IPS-15b (cell line): ENCODE results near the gene KRT72.
"Not testable (repeated sequence)": the region's sequence is repeated elsewhere in the genome, so short reads cannot be mapped to it uniquely, and the experiment has no call there.

ENCODE experiments used
- H3K27me3 ChIP-seq: one replicate; pipeline ENCODE4 v1.6.1; 2013; ENCODE audit warnings: low read length; ENCODE audit not compliant: control insufficient read depth, insufficient read depth
- H3K36me3 ChIP-seq: one replicate; pipeline ENCODE4 v1.6.1; 2013; ENCODE audit warnings: low read length; ENCODE audit not compliant: control insufficient read depth, insufficient read depth
- H3K4me1 ChIP-seq: one replicate; pipeline ENCODE4 v1.6.1; 2013; ENCODE audit warnings: mild to moderate bottlenecking, low read length; ENCODE audit not compliant: control insufficient read depth, insufficient read depth
- H3K4me3 ChIP-seq: one replicate; pipeline ENCODE4 v1.5.1; 2013; ENCODE audit warnings: low read depth, low read length
- H3K9ac ChIP-seq: one replicate; pipeline ENCODE4 v1.6.1; 2013; ENCODE audit warnings: low read depth, mild to moderate bottlenecking, low read length
- H3K9me3 ChIP-seq: one replicate; pipeline ENCODE4 v1.6.1; 2013; ENCODE audit warnings: mild to moderate bottlenecking, low read length; ENCODE audit not compliant: control insufficient read depth, insufficient read depth

KRT72 gene

GRCh38 chr12:52602552-52602951 is 1.3 kb upstream of the KRT72 start:
- Histone ChIP-seq H3K9ac (no peak overlapping the region), H3K4me1 (no peaks in the 10 kb centered on the region), H3K36me3 (no peaks in the 10 kb centered on the region), H3K4me3 (no peak overlapping the region), H3K27me3 (peaks cover 4% of the 10 kb centered on the region), H3K9me3 (no peaks in the 10 kb centered on the region)

- H3K4me1 ChIP-seq, result no peaks in the 10 kb centered on the region
- H3K9ac ChIP-seq, result no peak overlapping the region
- no peaks in the 10 kb centered on the region for H3K9me3 ChIP-seq
- no peak overlapping the region for H3K4me3 ChIP-seq
- H3K27me3 ChIP-seq, result peaks cover 4% of the 10 kb centered on the region
- no peaks in the 10 kb centered on the region for H3K36me3 ChIP-seq
These were observed 408 bp upstream of the KRT72 start for GRCh38 chr12:52601671-52602070.

DNA sequence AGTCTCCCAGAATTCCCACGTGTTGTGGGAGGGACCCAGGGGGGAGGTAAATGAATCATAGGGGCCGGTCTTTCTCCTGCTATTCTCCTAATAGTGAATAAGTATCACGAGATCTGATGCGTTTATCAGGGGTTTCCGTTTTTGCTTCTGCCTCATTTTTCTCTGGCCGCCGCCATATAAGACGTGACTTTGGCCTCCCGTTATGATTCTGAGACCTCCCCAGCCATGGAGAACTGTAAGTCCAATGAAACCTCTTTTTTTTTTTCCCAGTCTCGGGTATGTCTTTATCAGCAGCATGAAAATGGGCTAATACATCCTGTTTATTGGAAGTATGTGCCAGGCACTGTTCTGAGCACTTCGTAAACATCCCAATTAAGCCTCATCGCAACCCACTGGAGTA is 788 bp downstream of the KRT72 start:
- H3K4me3 ChIP-seq, result no peak overlapping the region
- peaks cover 4% of the 10 kb centered on the region for H3K27me3 ChIP-seq
- no peaks in the 10 kb centered on the region for H3K36me3 ChIP-seq
- no peaks in the 10 kb centered on the region for H3K9me3 ChIP-seq
- no peak overlapping the region for H3K9ac ChIP-seq
- no peaks in the 10 kb centered on the region for H3K4me1 ChIP-seq

DNA sequence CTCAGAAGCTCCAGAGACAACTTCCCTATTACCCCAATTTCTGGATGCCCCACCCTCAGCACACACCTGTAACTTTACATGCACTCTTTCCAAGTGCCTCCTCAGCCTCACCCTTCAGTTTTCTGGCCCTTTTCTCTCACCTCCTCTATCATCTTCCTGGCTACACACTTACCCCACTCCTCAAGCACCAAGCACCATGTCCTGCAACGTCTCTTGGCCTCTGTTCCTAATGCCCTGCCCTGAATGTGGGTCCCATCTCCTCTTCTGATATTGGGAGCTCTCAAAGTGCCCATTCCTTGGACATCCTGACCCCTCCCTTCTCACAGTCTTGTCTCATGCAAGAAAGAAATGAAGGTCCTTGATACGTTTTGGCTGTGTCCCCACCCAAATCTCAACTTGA is 1.2 kb downstream of the KRT72 start:
- Histone ChIP-seq H3K36me3 (no peaks in the 10 kb centered on the region), H3K27me3 (peaks cover 4% of the 10 kb centered on the region), H3K4me3 (no peak overlapping the region), H3K9ac (no peak overlapping the region), H3K4me1 (no peaks in the 10 kb centered on the region), H3K9me3 (no peaks in the 10 kb centered on the region)

- no peak overlapping the region for H3K9ac ChIP-seq
- H3K4me1 ChIP-seq, result no peaks in the 10 kb centered on the region
- H3K9me3 ChIP-seq, result no peaks in the 10 kb centered on the region
- no peaks in the 10 kb centered on the region for H3K36me3 ChIP-seq
- H3K4me3 ChIP-seq, result no peak overlapping the region
- peaks cover 4% of the 10 kb centered on the region for H3K27me3 ChIP-seq
These were observed 2.3 kb downstream of the KRT72 start for GRCh38 chr12:52598966-52599365.

GRCh38 chr12:52594237-52594636 is 7.0 kb downstream of the KRT72 start:
- H3K27me3 ChIP-seq, H3K36me3 ChIP-seq, H3K9ac ChIP-seq, H3K4me3 ChIP-seq, H3K4me1 ChIP-seq: not testable (repeated sequence)
- peaks cover 15% of the 10 kb centered on the region for H3K9me3 ChIP-seq

DNA sequence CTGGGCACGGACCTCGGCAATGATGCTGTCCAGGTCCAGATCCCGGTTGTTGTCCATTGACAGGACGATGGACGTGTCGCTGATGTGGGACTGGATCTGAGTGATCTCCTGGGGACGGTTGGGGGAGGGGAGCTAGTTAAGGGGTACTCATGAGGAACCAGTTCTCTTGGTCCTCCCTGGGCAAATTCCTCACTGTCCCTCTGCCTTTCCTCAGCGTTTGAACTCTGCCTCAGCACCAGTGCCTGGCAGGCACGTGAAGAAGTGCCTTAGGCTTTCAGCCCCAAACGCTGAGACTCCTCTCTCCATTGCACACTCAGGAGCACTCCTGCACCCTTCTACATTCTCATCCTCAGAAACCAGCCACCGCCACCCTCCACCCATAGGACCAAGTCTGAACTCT is 9.7 kb downstream of the KRT72 start:
- H3K4me3 ChIP-seq, result no peak overlapping the region
- no peaks in the 10 kb centered on the region for H3K4me1 ChIP-seq
- H3K9ac ChIP-seq, result no peak overlapping the region
- H3K36me3 ChIP-seq, result no peaks in the 10 kb centered on the region
- H3K9me3 ChIP-seq, result peaks cover 15% of the 10 kb centered on the region
- H3K27me3 ChIP-seq, result no peaks in the 10 kb centered on the region

GRCh38 chr12:52590021-52590420 is 11.2 kb downstream of the KRT72 start:
- Histone ChIP-seq H3K4me3 (no peak overlapping the region), H3K27me3 (no peaks in the 10 kb centered on the region), H3K36me3 (no peaks in the 10 kb centered on the region), H3K9ac (no peak overlapping the region), H3K9me3 (peaks cover 15% of the 10 kb centered on the region), H3K4me1 (no peaks in the 10 kb centered on the region)

- no peak overlapping the region for H3K4me3 ChIP-seq
- H3K4me1 ChIP-seq, result peaks cover 2% of the 10 kb centered on the region
- H3K9me3 ChIP-seq, result peaks cover 11% of the 10 kb centered on the region
- no peaks in the 10 kb centered on the region for H3K36me3 ChIP-seq
- no peak overlapping the region for H3K9ac ChIP-seq
- H3K27me3 ChIP-seq, result no peaks in the 10 kb centered on the region
These were observed 13.7 kb downstream of the KRT72 start for GRCh38 chr12:52587563-52587962.

- Histone ChIP-seq H3K9ac (no peak overlapping the region), H3K9me3 (peaks cover 4% of the 10 kb centered on the region), H3K27me3 (no peaks in the 10 kb centered on the region), H3K4me3 (no peak overlapping the region), H3K36me3 (no peaks in the 10 kb centered on the region), H3K4me1 (peaks cover 2% of the 10 kb centered on the region)
These were observed 15.3 kb downstream of the KRT72 start for GRCh38 chr12:52585946-52586345.

DNA sequence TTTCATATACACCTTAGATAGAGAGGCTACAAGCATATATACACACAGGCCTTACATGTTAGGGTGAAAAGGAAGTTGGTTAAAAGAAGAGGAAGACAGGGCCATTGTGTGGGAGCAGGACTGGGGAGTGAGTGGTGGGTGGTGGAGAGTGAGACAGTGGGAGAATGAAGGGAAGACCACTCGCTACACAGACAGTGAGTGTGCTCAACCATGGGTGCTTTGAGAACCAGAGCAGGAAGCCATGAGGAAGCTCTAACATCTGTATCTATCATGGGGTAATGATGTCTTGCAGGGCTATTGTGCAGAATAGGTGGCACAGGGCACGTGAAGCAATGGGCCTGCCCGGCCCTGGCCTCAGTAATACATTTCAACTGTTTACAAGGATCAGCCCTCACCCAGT is 16.2 kb downstream of the KRT72 start:
- no peak overlapping the region for H3K9ac ChIP-seq
- no peaks in the 10 kb centered on the region for H3K36me3 ChIP-seq
- peaks cover 2% of the 10 kb centered on the region for H3K4me1 ChIP-seq
- H3K4me3 ChIP-seq, result no peak overlapping the region
- no peaks in the 10 kb centered on the region for H3K27me3 ChIP-seq
- H3K9me3 ChIP-seq, result no peaks in the 10 kb centered on the region

GRCh38 chr12:52584156-52584682 is 17.0 kb downstream of the KRT72 start:
- Histone ChIP-seq H3K9me3 (no peaks in the 10 kb centered on the region), H3K36me3 (no peaks in the 10 kb centered on the region), H3K27me3 (no peaks in the 10 kb centered on the region), H3K4me3 (no peak overlapping the region), H3K4me1 (peaks cover 2% of the 10 kb centered on the region), H3K9ac (no peak overlapping the region)
